HCT116 (cell line): ENCODE measurements around the gene HOXB1. TPM values are rescaled to one million over a fixed set of nuclear protein-coding genes. Genes with fewer than 3 reads are reported as not detected.

Experiments used
- ATAC-seq: fragments of 200-7000 bp; cut with Tn5 transposase; 2 replicates; pipeline ENCODE4 v1.9.1; 2020; ENCODE audit warnings: mild to moderate bottlenecking, moderate library complexity
- BruUV-seq: library from RNA; stranded (reverse); fragments of 400-500 nt; replicated peaks from 2 replicates; lab custom pipeline; 2021; lab: Mats Ljungman, UMichigan
- CTCF ChIA-PET: fragments of 300-600 bp; sonication (Branson Sonifier 250); formaldehyde crosslinking; loops from one replicate; lab custom pipeline; 2021; ENCODE audit warnings: antibody characterized with exemption; lab: Charles Lee
- POLR2A ChIA-PET: fragments of 300-600, 350-600 bp; sonication (Branson Sonifier 250); formaldehyde crosslinking; loops from one replicate; lab custom pipeline; 2021; ENCODE audit warnings: antibody characterized with exemption; lab: Charles Lee
- RAD21 ChIA-PET, 2 experiments: fragments of 300-600 bp; sonication (Branson Sonifier 250); formaldehyde crosslinking; loops; one replicate each; lab custom pipeline; 2023; ENCODE audit warnings: low total read pairs in 2 of 2; ENCODE audit not compliant: uncharacterized antibody in 2 of 2, unreplicated experiment in 2 of 2, low non-redundant PET in 1 of 2; lab: Charles Lee
- DNase-seq: peaks from one replicate; pipeline ENCODE4 v3.0.0-alpha.2; 2010; ENCODE audit warnings: low read depth, low spot score
- H2AFZ ChIP-seq: fragments of 200-600 bp; shearing (Covaris generic), sonication (generic); 2 replicates; pipeline ENCODE4 v1.6.1; 2017; ENCODE audit warnings: low read depth, mixed run types, mixed read lengths, antibody characterized with exemption, low read length; ENCODE audit not compliant: poor library complexity, severe bottlenecking
- H3K27ac ChIP-seq: 2 replicates; pipeline ENCODE4 v1.5.1; 2012; ENCODE audit warnings: low read depth, low read length
- H3K27me3 ChIP-seq: fragments of 200-600 bp; sonication (generic); 2 replicates; pipeline ENCODE4 v1.6.1; 2016; ENCODE audit warnings: mixed run types, low read length, mixed read lengths; ENCODE audit not compliant: insufficient read depth
- H3K36me3 ChIP-seq, 2 experiments: fragments of 200-500 bp in 1 of 2; fragments of 200-600 bp in 1 of 2; sonication (Bioruptor generic) in 1 of 2; sonication (generic) in 1 of 2; 2 replicates each; pipeline versions ENCODE4 v1.5.1 to v1.6.1; 2014 to 2016; ENCODE audit warnings: low read length in 2 of 2, inconsistent platforms in 1 of 2, mixed read lengths in 1 of 2, mixed run types in 1 of 2; ENCODE audit not compliant: insufficient read depth in 2 of 2, control insufficient read depth in 1 of 2
- H3K4me1 ChIP-seq, 2 experiments: fragments of 200-600 bp in 1 of 2; sonication (generic) in 1 of 2; 2 replicates each; pipeline versions ENCODE4 v1.5.1 to v1.6.1; 2012 to 2017; ENCODE audit warnings: low read length in 2 of 2, inconsistent platforms in 1 of 2, mild to moderate bottlenecking in 1 of 2, mixed read lengths in 1 of 2, mixed run types in 1 of 2, moderate library complexity in 1 of 2; ENCODE audit not compliant: insufficient read depth in 2 of 2, control insufficient read depth in 1 of 2
- H3K4me2 ChIP-seq: fragments of 200-600 bp; sonication (generic); 2 replicates; pipeline ENCODE4 v1.6.1; 2017; ENCODE audit warnings: mixed run types, low read length, mixed read lengths
- H3K4me3 ChIP-seq, 2 experiments: fragments of 200-600 bp in 1 of 2; sonication (generic) in 1 of 2; replicated peaks in 1 of 2; 2 replicates each; pipeline ENCODE4 v1.5.1; 2011 to 2016; ENCODE audit warnings: low read length in 2 of 2, control low read depth in 1 of 2, low read depth in 1 of 2, mild to moderate bottlenecking in 1 of 2, mixed read lengths in 1 of 2, mixed run types in 1 of 2
- H3K79me2 ChIP-seq: fragments of 200-600 bp; sonication (generic); 2 replicates; pipeline ENCODE4 v1.6.1; 2017; ENCODE audit warnings: mild to moderate bottlenecking, mixed run types, low read length, moderate library complexity, mixed read lengths; ENCODE audit not compliant: insufficient read depth
- H3K9ac ChIP-seq: fragments of 200-600 bp; sonication (generic); 2 replicates; pipeline ENCODE4 v1.6.1; 2016; ENCODE audit warnings: low read length, mixed read lengths
- H3K9me2 ChIP-seq: fragments of 200-600 bp; sonication (generic), shearing (Covaris generic); 2 replicates; pipeline ENCODE4 v1.6.1; 2017; ENCODE audit warnings: mixed run types, mild to moderate bottlenecking, moderate library complexity; ENCODE audit not compliant: insufficient read depth
- H3K9me3 ChIP-seq, 2 experiments: fragments of 200-500 bp in 1 of 2; fragments of 200-600 bp in 1 of 2; sonication (Bioruptor generic) in 1 of 2; sonication (generic) in 1 of 2; 2 replicates each; pipeline ENCODE4 v1.6.1; 2014 to 2017; ENCODE audit warnings: low read length in 2 of 2, mixed read lengths in 2 of 2, inconsistent platforms in 1 of 2, low read depth in 1 of 2, mild to moderate bottlenecking in 1 of 2, mixed run types in 1 of 2, moderate library complexity in 1 of 2; ENCODE audit not compliant: control insufficient read depth in 1 of 2, insufficient read depth in 1 of 2
- H4K20me1 ChIP-seq: fragments of 200-600 bp; sonication (generic), shearing (Covaris generic); 2 replicates; pipeline ENCODE4 v1.6.1; 2017; ENCODE audit warnings: mixed run types, mild to moderate bottlenecking, moderate library complexity; ENCODE audit not compliant: insufficient read depth
- CBX3 ChIP-seq: IDR thresholded peaks from 2 replicates; pipeline ENCODE4 v1.6.1; 2012; ENCODE audit warnings: low read depth
- CEBPB ChIP-seq: IDR thresholded peaks from 2 replicates; pipeline ENCODE4 v1.6.1; 2012; ENCODE audit warnings: low read depth
- ELF1 ChIP-seq: IDR thresholded peaks from 2 replicates; pipeline ENCODE4 v1.6.1; 2012; ENCODE audit warnings: low read depth, borderline replicate concordance
- EZH2 ChIP-seq: fragments of 200-600 bp; sonication (generic); IDR thresholded peaks from 2 replicates; pipeline ENCODE4 v1.6.1; 2017; ENCODE audit warnings: antibody characterized with exemption, mixed run types
- FOSL1 ChIP-seq: IDR thresholded peaks from 2 replicates; pipeline ENCODE4 v1.6.1; 2012; ENCODE audit warnings: low read depth
- SRF ChIP-seq: IDR thresholded peaks from 2 replicates; pipeline ENCODE4 v1.6.1; 2012; ENCODE audit warnings: low read depth
- ZBTB33 ChIP-seq: IDR thresholded peaks from 2 replicates; pipeline ENCODE4 v1.6.1; 2011; ENCODE audit warnings: mild to moderate bottlenecking, low read length, moderate library complexity; ENCODE audit not compliant: insufficient replicate concordance; ENCODE audit errors: extremely low read depth
- intact Hi-C: fragments of 100-400 bp; cut with micrococcal nuclease; formaldehyde crosslinking; loops from 2 replicates; pipeline ENCODE4 v1.10.0; 2022
- total RNA-seq: library from RNA; stranded (reverse); gene quantifications from one replicate; pipeline ENCODE4 v1.2.1, GENCODE V29; 2021; ENCODE audit not compliant: unreplicated experiment

Gene HOXB1
- total RNA-seq, 1 experiment from 2014 or later, result not detected

GRCh38 chr17:48570325-48571023 is 39.7 kb upstream of the HOXB1 start:
- intact Hi-C loops, result no loop called here
- Histone ChIP-seq H3K4me3 (no peak overlapping the region), H2AFZ (no peak overlapping the region), H4K20me1 (no peaks in the 10 kb centered on the region), H3K27me3 (no peaks in the 10 kb centered on the region), H3K4me1 (no peaks in the 10 kb centered on the region), H3K9me2 (no peaks in the 10 kb centered on the region), H3K36me3 (no peaks in the 10 kb centered on the region; a peak in 1 of 4 replicates), H3K27ac (no peak overlapping the region), H3K79me2 (peaks cover 73% of the 10 kb centered on the region), H3K9me3 (no peaks in the 10 kb centered on the region), H3K9ac (no peak overlapping the region), H3K4me2 (no peak overlapping the region)
- CTCF ChIA-PET, result no interaction called here
- POLR2A ChIA-PET, result no interaction called here
- RAD21 ChIA-PET, result no interaction called here
- no peak for DNase-seq
- no TSS peak for BruUV-seq
- TF ChIP-seq EZH2 (no peak), CBX3 (no peak), FOSL1 (no peak), CEBPB (no peak), ELF1 (no peak), SRF (no peak), ZBTB33 (no peak)
- no peak for ATAC-seq
